H1 (cell line): ENCODE data around the gene ROBO4. TPM values are rescaled to one million over a fixed set of nuclear protein-coding genes. Genes with fewer than 3 reads are reported as not detected.

Experiments
- CHD7 ChIP-seq: fragments of 300-600 bp; sonication (generic); IDR thresholded peaks from 2 replicates; pipeline ENCODE4 v1.7.1; 2012; ENCODE audit warnings: low read length, moderate library complexity, mild to moderate bottlenecking, inconsistent platforms; ENCODE audit not compliant: insufficient replicate concordance
- CTCF ChIP-seq, 3 experiments: IDR thresholded peaks; 1 replicate in 2 of 3; 2 replicates in 1 of 3; pipeline versions ENCODE4 v1.5.1 to v1.6.1; 2011; ENCODE audit warnings: low read length in 3 of 3, mild to moderate bottlenecking in 3 of 3, inconsistent platforms in 2 of 3, low read depth in 1 of 3, moderate library complexity in 1 of 3; ENCODE audit not compliant: insufficient read depth in 1 of 3; ENCODE audit errors: control extremely low read depth in 1 of 3
- KDM1A ChIP-seq: fragments of 200-600, 300-600 bp; sonication (generic); IDR thresholded peaks from 2 replicates; pipeline ENCODE4 v1.7.1; 2016; ENCODE audit warnings: mild to moderate bottlenecking, low read length, borderline replicate concordance
- POLR2A ChIP-seq, 2 experiments: IDR thresholded peaks; 1 replicate in 1 of 2; 2 replicates in 1 of 2; pipeline ENCODE4 v1.6.1; 2011; ENCODE audit warnings: low read depth in 2 of 2, low read length in 2 of 2, mild to moderate bottlenecking in 2 of 2; ENCODE audit errors: control extremely low read depth in 1 of 2
- POLR2AphosphoS5 ChIP-seq: IDR thresholded peaks from 2 replicates; pipeline ENCODE4 v1.6.1; 2011; ENCODE audit warnings: low read depth, low read length
- SP4 ChIP-seq: IDR thresholded peaks from 2 replicates; pipeline ENCODE4 v1.6.1; 2012; ENCODE audit warnings: low read length, inconsistent platforms
- SRF ChIP-seq: IDR thresholded peaks from 2 replicates; pipeline ENCODE4 v1.6.1; 2011; ENCODE audit warnings: mild to moderate bottlenecking, low read depth, low read length, moderate library complexity
- TAF7 ChIP-seq: optimal IDR thresholded peaks from 2 replicates; pipeline ENCODE3; 2011; ENCODE audit warnings: low read depth, mild to moderate bottlenecking, inconsistent platforms, low read length, moderate library complexity, borderline replicate concordance
- TCF12 ChIP-seq: IDR thresholded peaks from 2 replicates; pipeline ENCODE4 v1.6.1; 2011; ENCODE audit warnings: low read depth, mild to moderate bottlenecking, low read length
- polyA plus RNA-seq, 7 experiments: library from polyadenylated mRNA; depleted of rRNA in 3 of 7; stranded (reverse) in 5 of 7; unstranded in 2 of 7; fragments of >200 nt in 5 of 7; fragments of 200-250 nt in 2 of 7; gene quantifications; 1 replicate in 5 of 7; 2 replicates in 1 of 7; 4 replicates in 1 of 7; pipeline versions ENCODE4 v1.2.1 to v1.2.3, GENCODE V29; 2011 to 2013; ENCODE audit warnings: missing spikeins in 2 of 7, mixed read lengths in 2 of 7
- total RNA-seq: library from RNA; stranded (reverse); fragmentation: NEBNext Ultra II Directional; extraction: Animal tissue kit (Norgen Biotek cat#: 25700); gene quantifications from 2 replicates; pipeline ENCODE4 v1.2.1, GENCODE V29; 2021

ROBO4 gene
- total and polyA plus RNA-seq, 2 of the 8 experiments (the other 6 are each of a cell fraction or from before 2014, with no cell fraction given): 0.03 TPM; not detected in 1

GRCh38 chr11:124893781-124894401 is 3.8 kb downstream of the ROBO4 start (continued):
- TF ChIP-seq CHD7 (no peak), POLR2AphosphoS5 (no peak), KDM1A (no peak), SRF (no peak), CTCF (IDR thresholded peaks at IDR 0.05; ENCODE audit: control extremely low read depth in 1 of 3, insufficient read depth in 1 of 3, low read depth in 1 of 3, low read length in 3 of 3) (no peak), SP4 (no peak), TCF12 (no peak), TAF7 (no peak), POLR2A (IDR thresholded peaks at IDR 0.05; ENCODE audit: control extremely low read depth in 1 of 2, low read depth in 2 of 2, low read length in 2 of 2) (no peak)
